HS-27A (cell line): Measurements from ENCODE around the gene CDK11B.
"Not testable (repeated sequence)": the region's sequence is repeated elsewhere in the genome, so short reads cannot be mapped to it uniquely, and the experiment has no call there.

Experiments
- DNase-seq: peaks from one replicate; pipeline ENCODE4 v3.0.0-alpha.2; 2012; ENCODE audit warnings: low read depth, missing footprints

CDK11B gene

DNA sequence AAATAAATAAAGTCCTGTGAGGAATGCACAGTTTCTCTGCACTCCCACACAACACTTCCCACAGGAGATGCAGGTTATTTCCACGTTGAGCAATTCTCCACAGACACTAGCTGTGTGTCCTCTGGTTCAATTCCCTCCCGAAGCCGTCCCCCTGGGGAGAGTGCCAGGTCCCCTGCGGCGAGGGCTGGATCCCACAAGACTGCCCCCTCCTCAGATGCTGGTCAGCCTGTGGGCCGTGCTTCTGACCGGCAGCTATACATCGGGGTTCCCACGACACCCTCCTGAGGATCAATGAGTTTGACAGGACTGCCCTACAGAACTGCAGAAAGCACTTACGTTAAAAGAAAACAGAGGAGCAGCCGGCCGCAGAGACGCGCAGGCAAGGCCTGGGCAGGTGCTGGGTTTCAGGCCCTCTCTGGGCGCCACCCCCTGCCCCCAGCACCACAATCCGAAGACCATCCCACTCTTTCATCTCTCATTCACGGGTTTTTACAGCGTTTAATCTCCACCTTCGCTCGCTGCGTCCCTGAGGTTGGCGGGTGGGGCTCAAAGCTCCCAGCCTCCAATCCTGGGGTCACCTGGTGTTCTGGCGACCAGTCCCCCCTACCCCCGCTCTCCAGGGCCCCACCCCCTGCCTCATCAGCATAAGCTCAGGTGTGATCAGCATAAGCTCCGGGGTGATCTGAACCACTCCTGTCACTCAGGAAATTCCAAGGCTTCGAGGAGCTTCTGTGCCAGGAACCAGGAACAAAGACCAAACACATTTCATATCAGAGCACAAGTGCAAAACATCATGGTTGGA is 24.5 kb upstream of the CDK11B start:
- DNase-seq, result no peak

DNA sequence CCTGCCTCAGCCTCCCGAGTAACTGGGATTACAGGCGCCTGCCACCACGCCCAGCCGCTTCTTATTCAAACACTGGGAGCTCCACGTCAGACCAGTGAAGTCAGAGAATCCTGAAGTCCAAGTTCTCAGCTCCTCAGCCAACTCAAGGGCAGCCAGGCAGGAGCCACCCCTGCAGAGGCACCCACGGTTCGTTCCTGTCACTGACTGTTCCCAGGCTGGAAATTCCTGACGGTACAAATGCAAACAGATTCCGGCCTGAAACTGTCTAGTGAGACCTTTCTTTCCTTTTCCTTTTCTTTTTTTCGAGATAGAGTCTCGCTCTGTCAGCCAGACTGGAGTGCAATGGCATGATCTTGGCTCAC is 22.1 kb upstream of the CDK11B start:
- DNase-seq, result no peak

DNA sequence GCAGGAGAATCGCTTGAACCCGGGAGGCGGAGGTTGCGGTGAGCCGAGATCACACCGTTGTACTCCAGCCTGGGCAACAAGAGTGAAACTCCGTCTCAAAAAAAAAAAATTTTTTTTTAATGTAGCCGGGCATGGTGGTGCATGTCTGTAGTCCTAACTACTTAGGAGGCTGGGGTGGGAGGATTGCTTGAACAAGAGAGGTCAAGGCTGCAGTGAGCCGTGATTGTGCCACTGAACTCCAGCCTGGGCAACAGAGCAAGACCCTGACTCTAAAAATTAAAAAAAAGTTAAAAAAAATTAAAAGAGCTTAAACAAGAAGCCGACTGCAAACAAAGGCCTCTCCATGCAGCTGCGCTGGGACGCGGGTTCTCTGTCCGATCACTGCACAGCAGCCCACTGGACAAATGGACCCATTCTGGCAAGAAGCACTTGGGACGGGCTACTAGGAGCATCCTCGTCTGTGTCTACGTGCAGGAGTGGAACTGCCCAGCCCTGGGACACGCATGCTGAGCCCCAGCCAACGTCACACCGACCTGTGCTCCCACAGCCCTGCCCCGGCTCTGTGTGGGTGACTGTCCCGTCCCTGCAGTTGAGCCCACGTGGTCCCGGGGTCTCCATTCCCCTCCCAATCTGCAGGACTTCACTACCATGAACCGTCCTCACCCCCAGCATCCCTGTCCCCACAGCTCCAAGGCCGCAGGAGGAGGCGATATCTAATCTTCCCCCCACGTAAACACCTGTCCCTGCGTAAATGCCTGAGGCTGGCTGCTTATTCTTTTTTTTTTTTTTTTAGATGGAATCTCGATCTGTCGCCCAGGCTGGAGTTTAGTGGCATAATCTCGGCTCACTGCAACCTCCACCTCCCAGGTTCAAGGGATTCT is 21.5 kb upstream of the CDK11B start:
- DNase-seq, result no peak

DNA sequence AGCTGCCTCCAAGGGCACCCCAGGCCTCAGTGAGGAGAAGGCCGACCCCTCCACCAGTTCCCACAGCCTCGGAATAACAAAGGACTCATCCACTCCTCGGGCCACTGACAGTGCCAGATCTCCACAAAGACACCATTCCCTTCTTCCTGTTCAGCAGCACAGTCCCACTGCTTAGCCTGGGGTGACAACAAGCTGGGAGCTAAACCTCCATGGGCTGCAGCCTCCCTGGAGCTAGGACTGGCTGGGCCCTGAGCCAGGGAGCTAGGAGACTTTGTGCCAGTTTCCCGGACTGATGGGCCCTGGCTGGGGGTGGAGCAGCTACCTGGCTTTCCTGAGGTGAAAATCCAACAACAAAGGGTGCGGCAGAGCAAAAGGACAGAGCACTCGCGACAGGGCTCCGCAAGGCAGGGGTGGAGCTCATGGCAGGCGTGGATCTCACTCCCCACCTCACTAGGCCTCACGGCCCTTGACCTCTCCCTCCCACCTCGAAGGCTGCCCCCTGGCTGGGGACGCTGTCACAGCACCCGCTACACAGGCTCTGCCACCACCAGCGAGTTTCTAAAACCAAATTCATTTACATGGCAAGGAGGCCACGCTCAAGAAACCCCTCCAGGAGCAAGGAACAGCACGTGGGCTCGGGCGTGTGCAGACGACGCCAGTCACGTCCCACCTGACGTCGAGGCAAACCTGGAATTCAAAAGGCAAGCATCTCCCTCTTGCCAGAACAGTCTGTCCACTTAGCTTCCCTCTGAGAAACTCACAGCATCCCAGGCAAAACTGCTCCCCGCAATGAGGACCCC is 20.0 kb upstream of the CDK11B start:
- DNase-seq, result no peak

DNA sequence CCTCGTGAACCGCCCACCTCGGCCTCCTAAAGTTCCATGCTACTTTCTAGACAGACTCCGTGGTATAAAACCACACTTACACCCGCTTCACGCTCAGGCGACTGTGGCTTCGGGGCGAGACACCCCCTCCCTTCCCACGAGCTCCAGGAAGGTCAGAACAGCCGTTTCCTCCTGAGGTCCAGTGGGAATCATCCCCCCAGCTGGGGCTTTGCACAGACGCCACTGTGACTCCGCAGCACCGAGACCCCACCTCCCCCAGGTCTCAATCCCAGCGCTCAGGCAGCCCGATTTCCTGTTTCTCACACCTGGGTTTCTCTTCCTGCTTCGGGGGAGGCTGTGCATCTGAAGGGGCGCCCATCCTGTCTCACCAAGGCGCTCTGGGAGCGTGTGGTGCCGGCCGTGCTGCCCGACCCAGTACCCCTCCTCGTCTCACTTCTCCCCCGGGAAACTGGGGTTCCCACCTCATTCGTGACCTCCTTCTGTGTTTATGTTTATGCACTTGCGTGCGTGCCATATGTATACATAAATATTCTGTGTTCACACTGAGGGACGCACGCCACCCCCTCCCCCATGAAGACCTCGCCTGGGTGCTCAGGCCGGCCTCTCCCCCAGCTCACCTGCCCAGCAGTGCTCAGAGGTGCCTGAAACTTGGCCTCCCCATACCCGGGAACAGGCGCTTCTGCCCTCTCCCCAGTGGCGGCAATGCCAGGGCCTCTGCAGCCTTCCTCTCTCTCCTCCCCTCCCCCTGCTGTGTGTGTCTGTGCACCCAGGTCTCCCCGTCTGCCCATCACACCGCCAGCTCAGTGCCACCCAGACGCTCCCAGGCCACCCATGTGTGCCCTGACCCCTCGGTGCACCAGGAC is 19.1 kb upstream of the CDK11B start:
- no peak for DNase-seq

DNA sequence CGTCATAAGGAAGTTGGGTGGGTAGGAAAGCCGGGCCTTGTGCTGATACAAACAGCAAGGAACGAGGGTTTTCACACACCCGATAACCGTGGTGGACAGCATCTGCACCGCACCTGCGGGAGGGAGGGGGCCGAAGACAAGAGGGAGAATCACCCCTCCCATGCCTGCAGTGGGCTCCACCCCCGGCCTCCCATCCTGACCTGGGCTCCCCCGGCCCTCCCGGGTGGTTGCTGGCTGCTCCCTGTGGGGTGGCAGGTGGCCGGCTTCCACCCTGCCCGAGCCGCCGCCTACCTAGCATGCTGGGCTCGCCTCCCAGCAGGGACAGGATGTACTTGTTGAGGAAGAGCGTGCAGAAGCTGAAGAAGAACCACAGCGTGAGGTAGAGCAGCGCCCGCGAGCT is 17.3 kb upstream of the CDK11B start:
- DNase-seq, result not testable (repeated sequence)

DNA sequence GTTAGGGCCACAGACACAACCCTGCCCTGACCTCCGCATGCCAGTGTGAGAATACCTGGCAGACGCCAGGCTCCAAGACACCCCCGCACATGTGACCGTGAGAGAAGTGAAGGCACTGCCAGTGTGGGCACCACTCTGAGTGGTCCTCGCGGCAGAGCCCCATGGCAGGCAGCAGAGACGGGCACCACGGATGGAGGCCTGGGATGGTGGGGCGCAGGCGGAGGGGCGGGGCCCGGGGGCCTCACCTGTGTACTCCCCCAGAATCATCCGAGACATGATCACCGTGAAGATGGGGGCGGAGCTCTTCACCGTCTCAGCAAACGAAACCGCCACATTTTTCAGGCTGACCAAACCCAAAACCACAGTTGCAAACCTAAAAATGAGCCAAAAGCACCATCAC is 16.4 kb upstream of the CDK11B start:
- DNase-seq, result not testable (repeated sequence)

DNA sequence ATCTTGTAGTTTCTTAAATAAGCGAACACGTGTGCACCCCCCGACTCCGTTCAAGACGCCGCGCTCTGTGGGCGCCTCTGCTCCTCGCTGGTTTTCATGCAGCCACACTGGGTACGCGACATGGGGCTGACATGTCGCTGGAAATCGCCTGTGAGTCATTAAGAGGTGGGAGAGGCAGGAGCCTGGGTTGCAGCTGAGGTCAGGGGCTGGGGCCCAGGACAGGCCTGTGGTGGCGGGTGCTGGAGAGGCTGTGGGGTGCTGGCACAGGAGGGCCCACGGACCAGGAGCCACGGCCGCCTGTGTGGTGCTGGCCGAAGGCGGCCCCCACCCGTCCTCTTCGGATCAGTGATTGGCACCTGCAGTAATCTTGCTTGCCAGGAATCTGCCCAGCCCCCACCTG is 16.0 kb upstream of the CDK11B start:
- not testable (repeated sequence) for DNase-seq

DNA sequence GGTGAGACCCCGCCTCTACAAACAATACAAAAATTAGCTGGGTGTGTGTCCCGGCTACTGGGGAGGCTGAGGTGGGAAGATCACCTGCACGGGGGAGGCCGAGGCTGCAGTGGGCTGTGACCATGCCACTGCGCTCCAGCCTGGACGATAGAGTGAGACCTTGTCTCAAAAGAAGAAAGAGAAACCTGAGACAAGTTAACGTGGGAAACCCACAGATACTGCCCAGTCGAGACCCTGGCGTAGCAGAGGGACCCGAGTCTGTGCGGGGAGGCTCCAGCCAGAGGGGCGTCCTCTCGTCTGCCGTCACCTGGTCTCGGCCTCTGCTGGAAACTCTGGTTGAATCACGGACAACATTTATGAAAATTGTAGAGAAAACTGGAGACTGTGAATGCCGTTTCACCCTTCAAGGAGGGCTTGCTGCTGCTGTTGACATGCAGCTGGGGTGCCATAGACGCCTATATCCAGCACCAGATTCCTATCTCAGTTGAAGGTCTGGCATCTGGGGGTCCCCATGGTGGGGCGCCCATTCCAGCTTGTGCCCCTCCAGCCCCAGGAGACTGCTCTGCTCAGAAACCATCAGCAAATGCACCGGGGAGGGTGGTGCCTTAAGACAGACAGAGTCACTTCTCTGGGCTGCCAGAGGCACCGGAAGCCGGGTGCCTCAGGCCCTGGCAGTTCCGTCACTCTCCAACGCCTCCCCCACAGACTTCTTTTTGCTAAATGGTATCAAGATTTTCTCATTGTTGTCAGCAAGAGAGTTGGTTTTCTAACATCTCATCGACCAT is 13.6 kb upstream of the CDK11B start:
- DNase-seq, result no peak

DNA sequence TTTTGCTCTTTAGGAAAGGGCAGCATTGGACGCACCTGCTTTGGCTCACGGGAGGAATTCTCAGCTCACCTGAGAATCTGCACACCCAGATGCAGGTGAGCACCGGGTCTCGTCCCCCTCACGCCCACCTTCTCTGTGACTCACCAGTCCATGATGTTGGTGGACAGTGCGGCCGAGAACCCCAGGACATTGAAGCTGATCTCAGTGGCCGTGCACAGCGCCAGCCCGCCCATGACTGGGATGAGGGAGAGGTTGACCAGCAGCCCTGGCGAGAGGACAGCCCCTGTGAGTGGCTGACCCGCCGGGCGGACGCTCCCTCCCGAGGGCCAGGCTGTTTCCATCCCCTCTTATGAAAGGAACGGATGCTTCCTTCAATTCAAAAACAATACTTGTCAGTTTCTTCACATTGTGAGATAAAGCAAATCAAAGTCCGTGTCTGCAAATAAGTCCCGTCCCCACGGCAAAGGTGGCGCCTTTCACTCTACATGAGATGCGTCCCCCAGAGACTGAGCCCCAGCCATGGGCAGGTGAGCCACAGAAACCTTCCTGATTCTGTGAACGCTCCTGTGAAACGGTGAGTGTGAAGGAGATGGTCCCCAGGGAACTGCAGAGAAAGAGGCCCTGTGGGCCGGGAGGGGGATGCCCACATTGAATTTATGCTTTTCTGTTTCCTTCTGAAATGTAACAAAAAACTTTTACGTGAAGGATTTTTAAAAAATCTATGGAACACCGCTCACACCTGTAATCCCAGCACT is 12.7 kb upstream of the CDK11B start:
- DNase-seq, result no peak

DNA sequence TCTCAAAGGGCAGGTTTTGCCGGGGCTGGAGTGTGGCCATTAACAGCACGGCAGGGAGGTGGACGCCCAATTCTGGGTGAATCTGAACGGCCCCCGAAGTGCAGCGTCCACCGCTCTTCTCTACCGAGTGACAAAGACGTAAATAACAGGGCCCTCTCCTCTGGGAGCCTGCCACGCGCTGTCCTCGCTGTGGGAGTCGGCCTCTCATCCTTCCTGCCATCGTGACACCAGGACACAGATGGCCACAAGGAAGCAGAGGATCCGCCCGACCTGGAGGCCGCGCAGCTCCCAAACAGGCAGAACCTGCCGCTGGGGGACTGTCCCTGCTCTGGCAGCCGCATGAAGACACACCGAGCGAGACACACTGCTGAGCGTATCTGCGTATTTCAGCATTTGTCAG is 12.1 kb upstream of the CDK11B start:
- no peak for DNase-seq

DNA sequence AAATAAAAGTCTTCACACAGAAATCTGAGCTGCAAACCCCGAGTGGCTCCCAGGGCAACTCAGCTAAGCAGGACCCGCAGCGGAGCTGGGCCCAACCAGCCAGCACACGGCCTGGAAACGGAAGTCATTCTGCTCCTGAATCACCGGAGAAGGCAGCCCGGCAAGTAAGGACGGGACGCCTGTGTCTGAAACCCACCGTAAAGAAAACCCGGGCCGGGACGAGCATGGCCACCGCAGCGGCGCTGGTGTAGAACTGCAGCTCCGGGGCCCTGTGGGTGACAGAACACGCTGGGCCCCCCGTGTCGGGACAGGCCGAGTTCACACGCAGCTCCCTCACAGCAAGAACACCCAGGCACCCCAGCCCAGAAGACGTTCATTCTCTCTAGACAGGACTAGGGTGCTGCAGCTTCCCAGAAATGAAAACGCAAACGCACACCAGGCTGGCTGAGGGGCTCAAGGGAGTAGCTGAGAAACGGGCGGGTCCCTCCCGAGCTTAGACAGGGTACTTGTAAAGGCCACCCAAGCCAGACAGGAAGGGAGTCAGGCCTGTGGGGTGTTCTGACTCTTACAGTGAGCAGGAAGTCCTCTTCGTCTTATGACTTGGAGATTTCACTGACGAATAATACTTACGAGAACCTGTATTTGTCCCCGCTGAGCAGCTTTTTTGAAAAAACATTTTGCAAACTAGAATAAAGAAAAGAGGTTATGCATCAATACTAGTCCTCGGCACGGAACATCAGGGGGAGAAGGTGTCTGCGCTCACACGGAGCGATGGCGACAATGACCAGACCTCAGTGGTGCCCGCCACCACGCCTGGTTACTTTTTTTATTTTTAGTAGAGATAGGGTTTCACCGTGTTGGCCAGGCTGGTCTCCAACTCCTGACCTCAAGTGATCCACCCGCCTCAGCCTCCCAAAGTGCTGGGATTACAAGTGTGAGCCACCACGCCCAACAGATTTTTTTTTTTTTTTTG is 10.9 kb upstream of the CDK11B start:
- no peak for DNase-seq

DNA sequence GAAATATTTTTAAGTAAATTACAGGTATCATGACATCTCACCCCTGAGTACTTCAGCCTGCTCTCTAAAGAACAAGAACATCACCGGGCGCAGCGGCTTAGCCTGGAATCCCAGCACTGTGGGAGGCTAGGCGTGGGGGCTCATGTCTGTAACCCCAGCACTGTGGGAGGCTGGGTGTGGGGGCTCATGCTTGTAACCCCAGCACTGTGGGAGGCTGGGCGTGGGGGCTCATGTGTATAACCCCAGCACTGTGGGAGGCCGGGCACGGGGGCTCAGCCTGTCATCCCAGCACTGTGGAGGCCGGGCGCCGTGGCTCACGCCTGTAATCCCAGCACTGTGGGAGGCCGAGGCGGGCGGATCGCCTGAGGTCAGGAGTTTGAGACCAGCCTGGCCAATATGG is 7.7 kb upstream of the CDK11B start:
- no peak for DNase-seq

DNA sequence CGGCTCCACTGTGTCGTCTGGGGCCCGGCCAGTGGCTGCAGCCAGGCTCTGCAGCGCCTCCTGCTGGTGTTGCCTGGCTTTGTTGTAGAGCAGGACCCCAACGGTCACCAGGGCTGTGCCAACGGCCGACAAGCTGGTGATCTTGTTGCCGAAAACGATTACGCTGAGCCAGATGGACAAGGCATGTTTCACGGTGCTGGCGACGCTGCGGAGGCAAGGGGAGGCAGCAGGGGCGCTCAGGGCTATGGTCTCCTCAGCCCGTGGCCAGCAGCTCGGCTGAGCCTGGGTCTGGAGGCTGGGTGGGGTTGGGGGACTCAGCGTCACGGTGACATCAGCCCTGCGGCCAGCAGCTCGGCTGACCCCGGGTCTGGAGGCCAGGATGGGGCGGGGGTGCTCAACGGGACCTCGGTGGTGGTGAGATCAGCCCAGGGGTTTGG is 7.0 kb upstream of the CDK11B start:
- no peak for DNase-seq

DNA sequence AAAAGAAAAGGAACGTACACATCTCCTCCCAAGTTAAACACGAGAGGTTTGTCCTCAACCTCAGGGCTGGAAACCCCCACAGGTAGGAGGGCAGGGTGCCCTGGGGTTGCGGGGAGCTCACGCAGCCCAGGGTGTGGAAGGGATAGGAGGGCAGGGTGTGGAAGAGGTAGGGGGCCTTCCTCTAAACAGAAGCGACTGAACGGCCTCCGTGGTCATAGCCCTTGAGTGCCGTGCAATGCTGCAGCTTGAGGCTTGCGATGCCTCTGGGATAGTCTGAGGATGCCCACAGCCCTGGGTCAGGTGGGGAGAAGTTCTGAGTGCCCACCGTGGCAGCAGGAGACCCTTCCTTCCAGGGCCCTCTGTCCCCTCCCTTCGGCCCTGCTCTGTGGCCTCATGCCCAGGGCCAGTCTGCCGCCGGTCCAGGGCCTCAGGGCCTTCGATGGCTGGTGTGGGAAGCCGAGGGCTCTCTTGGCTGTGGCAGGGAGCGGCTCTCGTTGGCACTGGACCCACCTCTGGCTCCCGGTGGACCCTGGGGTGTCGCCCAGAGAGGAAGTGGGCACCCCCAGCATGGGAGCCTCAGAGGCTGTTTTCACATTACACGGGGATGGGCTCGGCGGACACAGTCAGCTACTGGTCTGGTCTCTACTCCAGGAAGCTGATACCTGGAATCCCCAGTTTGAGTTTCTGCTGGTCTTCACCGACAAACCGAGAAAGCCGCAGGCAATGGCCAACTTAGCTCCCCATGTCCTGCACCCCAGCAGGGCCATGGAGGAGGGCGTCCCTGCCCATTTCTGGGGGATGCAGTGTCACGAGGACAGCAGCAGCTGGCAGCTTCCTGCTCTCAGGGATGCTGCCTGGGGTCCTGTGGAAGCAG is 6.4 kb upstream of the CDK11B start:
- no peak for DNase-seq

DNA sequence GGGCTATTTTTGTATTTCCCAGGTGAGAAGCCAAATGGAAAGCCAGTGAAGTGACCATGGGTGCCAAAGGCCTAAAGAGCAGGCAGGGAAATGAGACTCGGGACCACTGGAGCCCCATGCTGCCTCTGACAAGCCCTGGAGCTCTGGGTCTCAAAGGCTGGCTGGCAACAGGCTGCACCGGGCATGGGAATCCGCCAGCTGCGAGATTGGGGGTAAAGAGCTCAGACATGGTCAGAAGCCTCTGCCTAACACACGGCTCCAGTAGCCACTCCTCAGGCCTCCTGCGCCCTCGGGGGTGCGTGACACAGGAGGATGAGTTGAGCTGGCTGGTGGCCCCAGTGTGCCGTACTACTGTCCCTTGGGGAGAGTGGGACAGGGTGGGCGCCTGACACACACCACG is 5.5 kb upstream of the CDK11B start:
- DNase-seq, result not testable (repeated sequence)

DNA sequence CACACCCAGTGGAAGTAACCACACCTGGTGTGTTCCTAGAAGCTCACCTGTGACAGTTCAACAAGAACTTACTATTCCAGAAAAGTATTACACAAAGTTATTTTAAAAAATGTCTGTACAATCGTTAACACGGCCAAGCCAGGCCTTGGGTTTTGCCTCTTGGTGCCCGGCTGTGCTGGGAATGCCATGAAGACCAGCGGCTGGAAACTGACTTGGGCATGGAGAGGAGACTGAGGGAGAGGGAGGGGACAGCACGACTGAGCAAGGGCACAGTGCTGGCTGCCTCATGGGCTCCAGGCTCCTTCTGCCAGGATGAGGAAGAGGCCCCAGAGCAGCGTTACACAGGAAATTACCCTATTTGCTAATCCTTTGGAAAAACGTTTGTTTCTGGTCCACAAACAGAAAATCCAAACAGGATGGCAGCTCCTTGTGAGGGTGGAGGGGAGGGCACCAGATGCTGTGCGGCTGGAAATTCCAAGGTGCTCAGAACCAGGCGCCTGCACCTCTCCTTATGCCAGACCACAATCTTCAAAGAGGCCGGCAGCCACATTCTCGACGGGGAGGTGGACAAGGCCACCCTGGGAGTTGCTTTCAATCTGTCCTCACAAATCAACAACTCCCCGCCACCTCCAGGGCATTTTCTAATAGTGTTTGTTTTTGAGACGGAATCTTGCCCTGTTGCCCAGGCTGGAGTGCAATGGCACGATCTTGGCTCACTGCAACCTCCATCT is 4.2 kb upstream of the CDK11B start:
- DNase-seq, result not testable (repeated sequence)
